ENCODE results near the gene PGLYRP2. TPM values are rescaled to one million over a fixed set of nuclear protein-coding genes. Genes with fewer than 3 reads are reported as not detected.
"Not testable (repeated sequence)": the region's sequence is repeated elsewhere in the genome, so short reads cannot be mapped to it uniquely, and the experiment has no call there.

Gene PGLYRP2
- total RNA-seq, 6 donors from 2014 or later, result not detected

DNA sequence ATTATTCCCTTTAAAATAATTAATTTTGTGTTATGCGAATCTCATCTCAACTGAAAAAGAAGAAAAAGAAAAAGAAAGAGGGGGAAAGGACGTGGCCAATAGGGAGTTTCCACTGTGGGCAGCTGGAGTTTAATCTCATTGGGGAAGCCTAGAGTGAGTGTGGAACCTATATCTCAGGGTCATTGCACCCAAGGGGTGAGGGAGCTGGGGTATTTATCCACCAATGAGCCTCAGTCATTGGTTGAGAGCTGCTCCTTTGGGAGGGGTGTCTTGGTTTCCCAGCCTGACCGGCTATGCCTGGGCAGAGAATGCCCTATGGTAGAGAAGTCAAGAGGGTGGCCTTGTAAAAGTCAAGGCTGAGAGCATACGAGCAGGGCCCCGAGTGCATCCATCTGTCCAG lies 45.5 kb upstream of the PGLYRP2 start:
- Histone ChIP-seq H3K27me3 (no peaks in the 10 kb centered on the region), H3K36me3 (no peaks in the 10 kb centered on the region), H3K27ac (no peak overlapping the region), H3K9me3 (no peaks in the 10 kb centered on the region), H3K4me1 (no peaks in the 10 kb centered on the region), H3K4me3 (no peak overlapping the region)
- TF ChIP-seq, protein P1, sequence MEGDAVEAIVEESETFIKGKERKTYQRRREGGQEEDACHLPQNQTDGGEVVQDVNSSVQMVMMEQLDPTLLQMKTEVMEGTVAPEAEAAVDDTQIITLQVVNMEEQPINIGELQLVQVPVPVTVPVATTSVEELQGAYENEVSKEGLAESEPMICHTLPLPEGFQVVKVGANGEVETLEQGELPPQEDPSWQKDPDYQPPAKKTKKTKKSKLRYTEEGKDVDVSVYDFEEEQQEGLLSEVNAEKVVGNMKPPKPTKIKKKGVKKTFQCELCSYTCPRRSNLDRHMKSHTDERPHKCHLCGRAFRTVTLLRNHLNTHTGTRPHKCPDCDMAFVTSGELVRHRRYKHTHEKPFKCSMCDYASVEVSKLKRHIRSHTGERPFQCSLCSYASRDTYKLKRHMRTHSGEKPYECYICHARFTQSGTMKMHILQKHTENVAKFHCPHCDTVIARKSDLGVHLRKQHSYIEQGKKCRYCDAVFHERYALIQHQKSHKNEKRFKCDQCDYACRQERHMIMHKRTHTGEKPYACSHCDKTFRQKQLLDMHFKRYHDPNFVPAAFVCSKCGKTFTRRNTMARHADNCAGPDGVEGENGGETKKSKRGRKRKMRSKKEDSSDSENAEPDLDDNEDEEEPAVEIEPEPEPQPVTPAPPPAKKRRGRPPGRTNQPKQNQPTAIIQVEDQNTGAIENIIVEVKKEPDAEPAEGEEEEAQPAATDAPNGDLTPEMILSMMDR (IDR thresholded peaks at IDR 0.05), result no peak
- TF ChIP-seq POLR2AphosphoS5 (IDR thresholded peaks at IDR 0.05) (no peak), EP300 (IDR thresholded peaks at IDR 0.05) (no peak), POLR2A (IDR thresholded peaks at IDR 0.05) (no peak)
- DNase-seq (no peak), ATAC-seq (ENCODE audit: low FRiP score in 2 of 2) (no peak)
- WGBS, 2 donors, result 78 to 84% methylated on average over 5 of the region's 5 CpGs

DNA sequence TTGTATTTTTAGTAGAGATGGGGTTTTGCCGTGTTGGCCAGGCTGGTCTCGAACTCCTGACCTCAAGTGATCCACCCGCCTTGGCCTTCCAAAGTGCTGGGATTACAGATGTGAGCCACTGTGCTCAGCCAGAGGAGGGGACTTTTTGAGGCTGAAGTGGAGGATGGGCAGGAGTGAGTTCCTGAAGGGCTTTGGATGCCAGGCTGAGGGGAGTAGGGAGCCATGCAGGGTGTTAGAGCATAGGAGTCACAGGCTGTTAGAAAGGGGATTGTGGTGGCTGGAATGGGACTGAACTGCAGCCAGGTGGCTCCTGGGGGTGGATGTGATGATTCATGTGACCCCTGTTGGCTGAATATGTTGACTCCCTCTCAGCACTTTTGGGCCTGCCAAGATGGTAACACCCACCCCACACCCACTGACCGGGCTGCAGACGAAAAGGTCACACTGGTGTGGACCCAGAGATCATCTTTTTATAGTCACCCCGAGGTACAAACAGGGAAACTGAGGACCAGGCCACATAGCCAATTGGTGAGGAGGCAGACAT lies 40.2 kb upstream of the PGLYRP2 start:
- peaks cover 0 to 13% (median 5%) of the 10 kb centered on the region in 4 donors for H3K9me3 ChIP-seq
- no peaks in the 10 kb centered on the region for H3K4me1 ChIP-seq
- H3K27ac ChIP-seq, result no peak overlapping the region
- DNase-seq (no peak), ATAC-seq (ENCODE audit: low FRiP score in 2 of 2) (no peak)
- TF ChIP-seq, protein P1 (IDR thresholded peaks at IDR 0.05), result no peak
- TF ChIP-seq POLR2A (IDR thresholded peaks at IDR 0.05) (no peak), EP300 (IDR thresholded peaks at IDR 0.05) (no peak), POLR2AphosphoS5 (IDR thresholded peaks at IDR 0.05) (no peak)
- no peaks in the 10 kb centered on the region for H3K36me3 ChIP-seq
- H3K4me3 ChIP-seq, result no peak overlapping the region
- 86 to 90% methylated on average over 3 to 6 of the region's 6 CpGs for WGBS, 2 donors
- no peaks in the 10 kb centered on the region for H3K27me3 ChIP-seq

DNA sequence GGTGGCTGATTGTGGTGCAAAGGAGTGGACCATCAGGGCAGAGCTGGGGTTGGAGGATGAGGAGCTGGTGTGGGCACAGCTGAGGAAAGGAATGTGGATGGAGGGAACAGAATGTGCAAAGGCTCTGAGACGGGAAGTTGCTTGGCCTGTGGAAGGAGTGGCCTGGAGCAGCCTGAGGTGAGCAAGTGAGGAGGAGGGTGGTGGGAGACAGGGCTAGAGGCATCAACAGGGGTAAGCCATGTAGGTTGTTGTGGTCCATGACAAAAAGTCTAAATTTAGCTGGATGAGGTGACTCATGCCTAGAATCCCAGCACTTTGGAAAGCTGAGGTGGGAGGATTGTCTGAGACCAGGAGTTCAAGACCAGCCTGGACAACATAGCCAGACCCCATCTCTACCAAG lies 38.5 kb upstream of the PGLYRP2 start:
- Histone ChIP-seq H3K4me3 (no peak overlapping the region), H3K4me1 (no peaks in the 10 kb centered on the region), H3K27ac (no peak overlapping the region), H3K9me3 (peaks cover 0 to 13% (median 5%) of the 10 kb centered on the region in 4 donors), H3K36me3 (no peaks in the 10 kb centered on the region), H3K27me3 (no peaks in the 10 kb centered on the region)
- ATAC-seq (ENCODE audit: low FRiP score in 2 of 2) (no peak), DNase-seq (no peak)
- WGBS, 2 donors, result 83 to 95% methylated on average over 1 of the region's 1 CpG
- TF ChIP-seq, protein P1 (IDR thresholded peaks at IDR 0.05), result no peak
- TF ChIP-seq POLR2A (IDR thresholded peaks at IDR 0.05), result no peak
- no peak for TF ChIP-seq EP300 (IDR thresholded peaks at IDR 0.05)
- no peak for TF ChIP-seq POLR2AphosphoS5 (IDR thresholded peaks at IDR 0.05)

DNA sequence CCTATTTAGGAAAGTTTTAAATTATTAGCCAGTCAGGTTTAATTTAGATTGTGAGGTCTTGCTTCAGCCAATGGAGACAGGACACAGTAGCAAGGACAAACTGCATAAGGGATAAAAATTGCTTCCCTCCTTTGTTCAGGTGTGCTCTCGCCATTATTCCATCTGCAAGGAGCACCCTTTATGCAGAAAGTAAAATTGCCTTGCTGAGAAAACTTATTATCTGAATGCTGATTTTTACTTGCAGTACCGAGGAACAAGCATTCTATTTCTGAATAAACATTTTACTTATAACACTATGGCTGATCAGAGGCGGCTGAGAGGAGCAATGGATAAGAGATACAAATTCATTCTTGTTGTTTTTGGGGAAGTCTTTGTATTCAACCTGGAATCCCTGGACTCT lies 37.1 kb upstream of the PGLYRP2 start:
- no peak for TF ChIP-seq EP300 (IDR thresholded peaks at IDR 0.05)
- TF ChIP-seq, protein P1 (IDR thresholded peaks at IDR 0.05), result no peak
- TF ChIP-seq POLR2AphosphoS5 (IDR thresholded peaks at IDR 0.05), result no peak
- no peak for TF ChIP-seq POLR2A (IDR thresholded peaks at IDR 0.05)
- DNase-seq, result no peak
- H3K4me3 ChIP-seq, result no peak overlapping the region
- H3K27ac ChIP-seq, result no peak overlapping the region
- H3K9me3 ChIP-seq, result peaks cover 0 to 13% (median 5%) of the 10 kb centered on the region in 4 donors
- ATAC-seq (ENCODE audit: low FRiP score in 2 of 2), result no peak
- H3K4me1 ChIP-seq, result no peaks in the 10 kb centered on the region
- 88 to 92% methylated on average over 3 of the region's 3 CpGs for WGBS, 2 donors
- no peaks in the 10 kb centered on the region for H3K27me3 ChIP-seq
- H3K36me3 ChIP-seq, result no peaks in the 10 kb centered on the region

DNA sequence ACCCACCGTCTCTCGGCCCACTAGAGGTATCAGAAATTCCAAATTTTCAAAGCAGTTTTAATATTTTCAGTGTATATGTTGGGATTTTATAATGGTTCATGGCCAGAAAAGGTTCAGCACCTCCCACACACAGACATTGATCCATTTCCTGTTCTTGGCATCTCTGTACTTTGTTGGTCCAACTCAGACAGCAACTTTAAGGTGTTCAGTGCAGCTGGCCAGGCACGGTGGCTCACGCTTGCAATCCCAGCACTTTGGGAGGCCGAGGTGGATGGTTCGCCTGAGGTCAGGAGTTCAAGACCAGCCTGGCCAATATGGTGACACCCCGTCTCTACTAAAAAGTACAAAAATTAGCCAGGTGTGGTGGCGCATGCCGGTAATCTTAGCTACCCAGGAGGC lies 35.9 kb upstream of the PGLYRP2 start:
- DNase-seq; H3K36me3 ChIP-seq; H3K4me3 ChIP-seq; ATAC-seq (ENCODE audit: low FRiP score in 2 of 2); H3K4me1 ChIP-seq; H3K27me3 ChIP-seq: not testable (repeated sequence)
- Histone ChIP-seq H3K27ac (peak overlapping the region in 3 of 4 donors; percentile 24 to 57 (median 54)), H3K9me3 (peaks cover 0 to 13% (median 5%) of the 10 kb centered on the region in 4 donors)
- WGBS, 2 donors, result 86% methylated on average over 7 to 9 of the region's 9 CpGs

Data from upper lobe of left lung (tissue), 6 donors.